Stimulated activated CD4-positive, alpha-beta T cell treated with anti-CD3 and anti-CD28 coated beads, Interleukin-1b, Interleukin-23, amount 100 ng/mL, for 48 hours (primary cell): ENCODE measurements around the gene SELENOP.

Experiments
- DNase-seq: peaks from one replicate; pipeline ENCODE4 v3.0.0-alpha.2; 2020

Gene SELENOP

DNA sequence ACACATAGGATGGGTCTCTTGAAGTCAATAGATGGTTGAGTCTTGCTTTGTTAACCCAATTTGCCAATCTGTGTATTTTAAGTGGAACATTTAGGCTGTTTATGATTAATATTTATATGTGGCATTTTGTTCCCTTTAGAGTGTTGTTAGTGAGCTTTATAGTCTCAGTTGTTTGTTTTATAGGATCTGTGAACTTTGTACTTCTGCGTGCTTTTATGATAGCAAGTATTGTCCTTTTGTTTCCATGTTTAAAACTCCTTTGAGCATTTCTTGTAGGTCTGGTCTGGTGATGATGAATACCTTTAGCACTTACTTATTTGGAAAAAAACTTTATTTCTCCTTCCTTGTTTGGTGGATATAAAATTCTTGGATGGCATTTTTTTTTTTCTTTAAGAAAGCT is 23.8 kb downstream of the SELENOP start:
- DNase-seq, result no peak

DNA sequence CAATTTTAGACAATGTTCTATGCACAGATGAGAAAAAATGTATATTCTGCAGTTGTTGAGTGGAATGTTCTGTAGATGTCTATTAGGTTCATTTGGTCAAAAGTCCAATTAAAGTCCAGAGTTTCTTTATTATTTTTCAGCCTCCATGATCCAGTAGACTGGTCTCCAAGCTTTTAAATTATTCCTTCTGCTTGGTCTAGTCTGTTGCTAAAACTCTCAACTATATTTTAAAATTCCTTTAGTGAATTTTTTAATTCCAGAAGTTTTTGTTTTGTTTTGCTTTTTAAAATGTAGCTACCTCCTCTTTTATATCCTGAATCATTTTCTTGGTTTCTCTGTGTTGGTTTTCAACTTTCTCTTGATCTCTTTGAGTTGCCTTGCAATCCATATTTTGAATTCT is 24.6 kb downstream of the SELENOP start:
- no peak for DNase-seq

DNA sequence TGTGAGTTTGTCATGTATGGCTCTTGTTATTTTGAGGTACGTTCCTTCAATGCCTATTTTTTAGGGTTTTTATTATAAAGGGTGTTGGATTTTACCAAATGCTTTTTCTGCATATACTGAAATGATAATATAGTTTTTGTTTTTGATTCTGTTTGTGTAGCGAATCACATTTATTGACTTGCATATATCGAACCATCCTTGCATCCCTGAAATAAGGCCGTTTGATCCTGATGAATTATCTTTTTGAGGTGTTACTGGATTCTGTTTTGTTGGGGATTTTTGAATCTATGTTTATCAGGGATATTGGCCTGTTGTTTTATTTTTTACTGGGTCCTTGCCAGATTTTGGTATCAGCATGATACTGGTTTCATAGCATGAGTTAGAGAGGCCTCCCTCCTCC is 25.9 kb downstream of the SELENOP start:
- no peak for DNase-seq

DNA sequence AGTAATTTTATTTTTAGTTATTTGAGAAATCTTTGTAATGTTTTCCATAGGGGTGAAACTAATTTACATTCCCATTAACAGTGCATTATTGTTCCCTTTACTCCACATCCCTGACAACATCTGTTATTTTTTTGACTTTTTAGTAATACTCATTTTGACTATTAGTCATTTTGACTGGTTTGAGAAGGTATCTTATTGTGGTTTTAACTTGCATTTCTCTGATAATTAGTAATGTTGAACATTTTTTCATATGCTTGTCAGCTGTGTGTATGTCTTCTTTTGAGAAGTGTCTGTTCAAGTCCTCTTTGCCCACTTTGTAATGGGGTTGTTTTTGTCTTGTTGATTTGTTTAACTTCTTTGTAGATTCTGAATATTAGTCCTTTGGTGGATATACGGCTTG is 27.6 kb downstream of the SELENOP start:
- DNase-seq, result no peak

DNA sequence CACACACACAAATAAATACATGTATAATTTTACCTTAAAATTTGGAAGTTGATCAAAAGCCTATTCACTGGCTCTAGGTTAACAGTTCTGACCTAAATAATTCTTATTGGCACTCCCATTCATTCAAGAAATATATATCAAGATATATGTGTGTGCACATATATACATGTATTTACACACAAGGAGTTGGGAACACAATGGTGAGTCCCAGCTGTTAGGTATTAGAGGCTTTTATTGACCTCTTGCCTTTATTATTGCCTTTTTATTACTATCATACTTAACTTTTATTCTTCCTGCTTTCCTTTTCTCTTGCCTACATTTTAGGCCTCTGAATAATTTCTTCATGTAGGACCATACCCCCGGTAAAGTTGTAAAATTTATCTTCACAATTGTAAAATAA is 30.1 kb downstream of the SELENOP start:
- no peak for DNase-seq

DNA sequence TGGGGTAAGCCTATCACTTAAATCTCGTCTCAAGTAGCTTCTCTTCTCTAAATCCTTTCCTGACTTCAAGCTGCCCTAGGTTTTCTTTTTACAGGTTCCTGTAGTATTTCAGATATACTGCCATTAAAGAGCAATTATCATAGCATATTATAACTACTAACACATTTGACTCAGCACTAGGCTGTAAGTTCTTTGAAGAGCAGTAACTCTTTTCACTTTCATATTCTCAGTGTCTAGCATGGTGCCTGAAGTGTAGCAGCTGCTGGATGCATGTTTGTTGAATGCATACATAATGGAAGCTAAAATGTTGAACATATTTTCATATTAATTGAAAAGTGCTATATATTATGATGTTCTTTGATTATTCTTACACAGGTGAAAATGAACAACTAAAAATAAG is 32.6 kb downstream of the SELENOP start:
- no peak for DNase-seq

DNA sequence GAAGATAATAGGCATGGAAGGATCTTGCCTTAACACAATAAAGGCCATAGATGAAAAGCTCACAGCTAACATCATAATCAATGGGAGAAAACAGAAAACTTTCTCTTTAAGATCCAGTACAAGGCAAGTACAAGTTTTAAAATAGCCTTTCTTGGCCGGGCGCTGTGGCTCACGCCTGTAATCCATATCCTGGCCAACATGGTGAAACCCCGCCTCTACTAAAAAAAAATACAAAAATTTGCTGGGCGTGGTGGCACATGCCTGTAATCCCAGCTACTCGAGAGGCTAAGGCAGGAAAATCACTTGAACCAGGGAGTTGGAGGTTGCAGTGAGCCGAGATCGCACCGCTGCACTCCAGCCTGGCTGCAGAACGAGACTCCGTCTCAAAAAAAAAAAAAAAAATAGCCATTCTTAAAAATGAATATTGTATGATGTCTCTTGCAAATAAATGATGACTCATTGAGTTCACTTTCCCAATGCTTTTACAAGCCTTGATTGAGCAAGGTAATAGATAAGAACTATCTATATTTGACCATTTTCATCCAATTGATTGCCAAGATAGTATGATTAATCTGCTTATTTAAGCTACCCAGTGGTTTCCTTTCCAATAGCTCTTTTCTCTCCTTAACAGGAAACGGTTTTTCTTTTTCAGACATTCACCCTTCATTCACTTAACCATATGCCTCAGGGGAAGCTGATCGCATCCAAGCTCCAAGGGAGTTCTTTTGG is 39.3 kb downstream of the SELENOP start:
- no peak for DNase-seq

DNA sequence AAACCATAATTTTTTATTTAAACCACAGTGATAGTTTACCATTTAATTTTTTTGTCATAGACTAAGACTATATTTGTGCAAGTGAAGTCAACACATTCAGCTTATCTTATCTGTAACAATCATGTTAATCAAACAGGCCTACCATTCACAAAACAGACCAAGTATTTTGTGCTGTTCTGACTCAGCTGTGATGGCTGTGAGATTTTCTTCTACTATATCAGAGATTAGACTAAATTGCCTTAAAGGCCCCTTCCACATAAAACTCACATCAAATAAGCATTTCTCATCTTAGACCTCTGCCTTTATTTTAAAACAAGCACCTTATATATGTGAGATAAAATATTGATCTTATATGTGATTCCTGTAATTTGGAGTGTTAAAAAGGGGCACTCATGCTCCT is 41.7 kb downstream of the SELENOP start:
- no peak for DNase-seq

DNA sequence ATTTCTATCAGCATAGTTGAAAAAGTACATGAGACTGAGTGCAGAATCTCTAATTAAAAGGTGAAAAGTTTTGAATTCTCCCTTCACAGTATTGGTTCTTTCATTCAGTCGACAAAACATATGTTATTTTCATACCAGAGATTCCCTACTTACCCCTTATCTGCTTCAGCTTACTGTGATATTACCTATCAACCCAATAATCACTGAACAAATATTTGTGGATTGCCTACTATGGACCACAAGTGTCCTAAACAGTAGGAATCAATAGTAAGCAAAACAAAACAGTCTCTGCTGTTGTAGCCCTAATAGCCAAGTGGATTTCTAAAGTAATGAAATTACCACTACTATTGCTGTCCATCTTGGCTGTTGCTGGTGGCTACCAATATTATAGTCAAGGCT is 43.6 kb downstream of the SELENOP start:
- DNase-seq, result no peak

DNA sequence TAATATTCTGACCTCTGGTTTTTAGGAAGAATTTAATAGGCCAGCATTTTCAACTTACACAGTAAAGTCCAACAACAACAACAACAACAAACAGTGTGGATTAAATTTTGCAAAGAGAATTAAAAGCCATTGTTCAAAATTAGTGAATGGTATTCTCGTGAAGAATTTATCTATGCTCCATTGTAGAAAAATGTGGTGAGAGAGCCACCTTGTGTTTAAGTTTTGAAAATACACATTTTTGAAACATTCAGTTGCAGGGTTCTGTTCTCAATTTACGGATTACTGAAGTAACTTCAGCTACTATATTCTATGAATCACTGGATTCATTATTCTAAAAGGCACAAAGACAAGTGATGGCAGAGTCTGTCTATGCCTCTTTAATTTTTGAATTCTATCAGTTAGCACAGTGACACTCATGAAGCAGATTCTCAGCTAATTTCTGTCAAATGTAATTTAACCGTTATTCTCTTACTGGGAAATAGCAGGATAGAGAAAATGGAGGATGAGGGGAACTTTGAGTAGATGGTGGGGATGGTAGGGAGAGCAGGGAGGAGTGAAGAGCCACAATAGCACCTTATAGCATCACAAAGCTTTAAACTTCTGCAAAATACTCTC is 44.1 kb downstream of the SELENOP start:
- DNase-seq, result no peak

DNA sequence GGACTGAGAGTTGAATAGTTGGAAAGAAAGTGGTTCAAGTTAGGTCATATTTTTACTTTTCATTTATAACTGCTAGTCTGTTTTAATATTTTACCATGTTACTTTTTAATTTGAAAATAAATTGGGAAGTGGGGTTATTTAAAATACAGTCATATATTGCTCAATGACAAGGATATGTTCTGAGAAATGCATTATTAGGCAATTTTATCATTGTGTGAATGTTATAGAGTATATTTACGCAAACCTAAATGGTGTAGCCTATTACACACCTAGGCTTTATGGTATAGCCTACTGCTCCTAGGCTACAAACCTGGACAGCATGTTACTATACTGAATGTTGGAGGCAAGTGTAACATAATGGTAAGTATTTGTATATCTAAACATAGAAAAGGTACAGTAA is 49.9 kb downstream of the SELENOP start:
- DNase-seq, result no peak

DNA sequence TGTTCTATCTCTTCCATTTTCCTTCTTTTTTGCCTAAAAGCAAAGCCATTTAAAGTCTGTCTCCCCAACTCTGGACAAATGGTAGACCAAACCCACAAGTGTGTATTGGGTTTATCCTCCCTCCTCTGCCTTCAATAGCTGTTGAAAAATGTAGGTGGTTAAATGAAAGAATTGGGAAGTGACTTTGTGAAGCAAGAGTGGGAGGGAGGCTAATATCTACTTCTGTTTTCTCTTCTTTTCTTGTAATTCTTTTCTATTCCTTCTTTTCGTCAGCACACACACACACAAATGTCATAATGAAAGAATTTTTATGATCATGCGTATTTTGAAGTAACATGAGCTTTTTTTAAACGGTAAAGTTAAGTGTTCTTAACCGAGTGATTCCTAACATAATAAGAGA is 51.3 kb downstream of the SELENOP start:
- DNase-seq, result no peak

DNA sequence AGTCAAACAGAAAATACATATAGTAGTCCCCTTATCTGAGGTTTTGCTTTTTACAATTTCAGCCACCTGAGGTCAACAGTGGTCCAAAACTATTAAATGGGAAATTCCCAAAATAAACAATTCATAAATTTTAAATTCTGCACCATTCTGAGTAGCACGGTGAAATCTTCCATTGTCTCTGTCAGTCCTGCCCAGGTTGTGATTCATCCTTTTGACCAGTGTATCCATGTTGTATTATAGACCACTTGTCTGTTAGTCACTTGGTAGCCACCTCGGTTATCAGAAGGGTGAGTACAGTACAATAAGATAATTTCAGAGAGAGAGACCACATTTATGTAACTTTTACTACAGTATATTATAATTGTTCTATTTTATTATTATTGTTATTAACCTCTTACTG is 52.2 kb downstream of the SELENOP start:
- DNase-seq, result no peak

DNA sequence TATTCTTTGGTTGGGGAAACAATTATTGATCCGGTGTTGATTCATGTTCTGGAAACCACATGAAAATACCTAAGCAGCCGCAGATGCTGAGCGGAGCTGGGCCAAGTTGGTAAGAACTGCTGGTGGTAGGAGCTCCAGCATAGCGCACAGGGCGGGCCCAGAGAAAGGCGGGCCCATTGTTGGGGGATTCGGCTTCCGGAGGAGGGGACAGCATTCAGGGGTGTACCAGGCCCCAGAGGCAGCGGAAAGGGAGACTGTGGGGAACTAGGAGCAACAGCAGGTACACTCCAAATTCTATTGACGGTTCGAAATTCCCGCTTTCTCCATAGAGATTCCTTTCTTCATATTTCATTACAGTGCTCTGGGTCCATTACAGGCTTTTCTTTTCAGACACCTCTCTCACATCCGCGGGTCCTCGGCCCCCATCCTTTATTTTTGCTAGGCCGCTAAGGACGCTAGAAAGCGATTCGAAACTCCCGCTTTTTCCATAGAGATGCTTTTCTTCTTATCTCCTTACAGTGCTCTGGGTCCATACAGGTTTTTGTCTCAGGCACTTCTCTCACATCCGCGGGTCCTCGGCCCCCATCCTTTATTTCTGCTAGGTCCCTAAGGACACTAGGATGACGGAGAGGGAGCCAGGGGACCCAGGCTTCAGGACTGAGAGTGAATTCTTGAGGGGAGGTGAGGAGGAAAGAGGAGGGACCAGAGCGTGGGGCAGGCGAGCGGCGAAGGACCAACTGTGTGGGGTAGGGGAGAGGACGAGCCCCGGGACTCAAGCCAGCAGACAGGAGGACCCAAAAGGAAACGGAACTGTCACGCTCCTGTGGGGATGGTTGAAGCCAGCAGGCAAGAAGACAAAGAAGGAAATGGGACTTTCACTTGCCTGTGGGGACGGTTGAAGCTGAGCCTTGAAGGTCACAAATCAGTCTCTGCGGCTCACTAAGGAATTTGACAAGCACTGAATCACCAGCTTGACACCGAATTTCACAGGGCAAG is 54.8 kb downstream of the SELENOP start, which contains the start of gene CCDC152:
TSS of gene CCDC152 (plus strand) at position 213 of the 996 bp plus-strand sequence. CDS start 2,304 bp downstream, outside the sequence.
- DNase-seq, result peak; percentile 68

DNA sequence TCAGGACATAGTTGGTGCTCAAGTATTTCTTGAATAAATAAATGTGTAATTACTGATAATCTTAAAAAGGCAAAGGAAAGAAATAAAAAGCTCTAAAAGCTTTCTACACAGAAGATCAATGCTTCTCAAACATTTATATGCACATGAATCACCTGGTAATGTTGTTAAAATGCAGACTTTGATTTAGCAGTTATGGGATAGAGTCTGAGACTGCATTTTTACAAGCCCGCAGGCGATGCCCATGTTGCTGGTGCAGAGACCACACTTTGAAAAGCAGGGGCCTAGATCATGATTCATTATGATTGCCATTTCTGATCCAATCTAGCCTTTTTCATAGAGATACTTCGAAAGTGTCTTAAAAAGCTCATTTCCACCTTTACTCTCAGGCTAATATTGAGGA is 58.6 kb downstream of the SELENOP start:
- no peak for DNase-seq

DNA sequence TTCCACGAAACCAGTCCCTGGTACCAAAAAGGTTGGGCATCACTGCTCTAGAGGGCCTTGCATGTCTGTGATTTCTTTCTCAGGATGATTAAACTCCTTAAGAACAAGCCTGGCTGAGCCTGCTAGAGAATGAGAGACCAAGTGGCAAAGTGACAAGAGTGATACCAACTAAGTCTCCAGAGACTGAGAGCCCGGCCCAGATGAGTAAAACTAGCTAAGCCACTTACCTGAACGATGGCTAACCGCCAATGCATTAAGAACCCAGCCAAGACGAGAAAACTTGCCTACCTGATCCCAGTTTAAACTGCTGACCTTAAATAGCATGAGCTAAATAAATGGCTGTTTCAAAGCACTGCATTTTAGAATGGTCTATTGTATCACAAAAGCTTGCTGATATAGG is 60.6 kb downstream of the SELENOP start:
- DNase-seq, result no peak

DNA sequence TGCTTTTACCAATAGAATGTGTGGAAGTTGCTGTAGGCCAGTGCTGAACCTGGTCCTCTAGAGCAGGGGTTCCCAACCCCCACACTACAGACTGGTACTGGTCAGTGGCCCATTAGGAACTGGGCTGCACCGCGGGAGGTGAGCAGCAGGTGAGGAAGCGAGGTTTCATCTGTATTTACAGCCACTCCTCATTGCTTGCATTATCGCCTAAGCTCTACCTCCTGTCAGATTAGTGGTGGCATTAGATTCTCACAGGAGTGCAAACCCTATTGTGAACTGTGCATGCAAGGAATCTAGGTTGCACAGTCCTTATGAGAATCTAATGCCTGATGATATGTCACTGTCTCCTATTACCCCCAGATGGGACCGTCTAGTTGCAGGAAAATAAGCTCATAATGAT is 61.2 kb downstream of the SELENOP start:
- no peak for DNase-seq
